ENCODE measurements around the gene SMARCD3.

SMARCD3 gene

GRCh38 chr7:151226875-151227782 is 21.4 kb downstream of the SMARCD3 start, which contains the start of gene ABCF2:
TSS of gene ABCF2 (minus strand) at chr7:151227205. CDS start at chr7:151226458, 747 bp downstream.
- TF ChIP-seq ZFX (IDR thresholded peaks at IDR 0.05; ENCODE audit: borderline replicate concordance) (no peak), CTCF (IDR thresholded peaks at IDR 0.05) (peak; percentile 28; the same call in 1 of the 2 replicates)
- H3K27ac ChIP-seq = peak within 1 kb of the TSS; percentile 89

GRCh38 chr7:151226560-151226874 is 22.0 kb downstream of the SMARCD3 start:
- peak overlapping the region; percentile 89 for H3K27ac ChIP-seq
- TF ChIP-seq ZFX (IDR thresholded peaks at IDR 0.05; ENCODE audit: borderline replicate concordance) (no peak), CTCF (IDR thresholded peaks at IDR 0.05) (no peak)

GRCh38 chr7:151225948-151226510 is 22.5 kb downstream of the SMARCD3 start:
- TF ChIP-seq CTCF (IDR thresholded peaks at IDR 0.05) (no peak), ZFX (IDR thresholded peaks at IDR 0.05; ENCODE audit: borderline replicate concordance) (no peak)

GRCh38 chr7:151223728-151224127 is 24.8 kb downstream of the SMARCD3 start:
- no peak overlapping the region for H3K27ac ChIP-seq
- TF ChIP-seq ZFX (IDR thresholded peaks at IDR 0.05; ENCODE audit: borderline replicate concordance) (no peak), CTCF (IDR thresholded peaks at IDR 0.05) (no peak)

More at GRCh38 chr7:151225948-151226510, 22.5 kb downstream of the SMARCD3 start:
- peak overlapping the region; percentile 89; the same call in 1 of the 2 replicates for H3K27ac ChIP-seq

GRCh38 chr7:151218170-151218569 is 30.3 kb downstream of the SMARCD3 start:
- H3K27ac ChIP-seq = no peak overlapping the region
- no peak for TF ChIP-seq ZFX (IDR thresholded peaks at IDR 0.05; ENCODE audit: borderline replicate concordance)

GRCh38 chr7:151215396-151215795 is 33.1 kb downstream of the SMARCD3 start:
- TF ChIP-seq ZFX (IDR thresholded peaks at IDR 0.05; ENCODE audit: borderline replicate concordance) (no peak), CTCF (IDR thresholded peaks at IDR 0.05) (no peak)
- no peak overlapping the region for H3K27ac ChIP-seq

GRCh38 chr7:151213826-151214225 is 34.7 kb downstream of the SMARCD3 start:
- TF ChIP-seq ZFX (IDR thresholded peaks at IDR 0.05; ENCODE audit: borderline replicate concordance) (no peak), CTCF (IDR thresholded peaks at IDR 0.05) (no peak)
- H3K27ac ChIP-seq = no peak overlapping the region

All from 22Rv1 (cell line).